ENCODE data around the gene TRIO.

TRIO gene

GRCh38 chr5:14211818-14212803, 69.0 kb downstream of the TRIO start:
- no peak for DNase-seq

GRCh38 chr5:14212838-14213237, 69.7 kb downstream of the TRIO start:
- no peak for DNase-seq

- DNase-seq = no peak
Observed at GRCh38 chr5:14213253-14213652, 70.1 kb downstream of the TRIO start.

- DNase-seq = no peak
Observed at GRCh38 chr5:14213813-14214585, 70.9 kb downstream of the TRIO start.

DNA sequence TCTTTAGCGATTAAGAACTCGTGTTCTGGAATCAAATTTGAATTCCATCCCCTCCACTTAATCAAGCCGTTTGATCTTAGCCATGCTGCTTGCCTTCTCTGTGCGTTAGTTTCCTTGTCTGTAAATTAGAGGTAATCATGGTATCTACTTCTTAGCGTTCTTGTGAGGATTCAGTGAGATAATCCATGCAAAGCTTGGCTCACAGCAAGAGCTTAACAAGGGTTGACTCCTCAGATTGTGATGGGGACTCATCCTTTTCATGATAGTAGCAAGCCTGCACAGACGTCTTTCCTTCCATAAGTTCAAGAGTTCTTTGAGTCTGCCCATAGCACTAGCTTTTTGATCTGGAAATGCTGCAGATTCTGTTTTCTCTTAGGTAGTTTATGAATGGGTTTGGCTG, 72.8 kb downstream of the TRIO start:
- DNase-seq = no peak

- DNase-seq = no peak
Observed at GRCh38 chr5:14216372-14216771, 73.2 kb downstream of the TRIO start.

GRCh38 chr5:14216902-14217301, 73.8 kb downstream of the TRIO start:
- no peak for DNase-seq

DNA sequence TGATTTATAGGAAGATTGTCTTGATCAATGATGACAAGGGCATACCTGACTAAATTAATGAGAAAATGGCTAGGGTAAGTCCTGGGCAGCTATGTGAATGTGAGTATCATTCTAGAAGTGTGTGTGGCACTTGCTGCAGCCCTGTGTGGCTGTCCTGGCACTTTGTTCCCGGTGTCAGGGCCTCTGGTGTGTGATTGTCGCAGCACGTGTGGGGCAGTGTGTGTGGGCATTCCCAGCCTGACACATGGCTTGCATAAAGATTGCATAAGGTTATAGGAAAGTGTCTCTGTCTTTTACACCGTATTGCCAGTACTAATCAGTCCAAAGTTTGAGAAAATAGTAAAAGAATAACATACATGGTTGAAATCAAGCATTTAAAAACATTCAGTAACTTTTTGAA, 74.4 kb downstream of the TRIO start:
- DNase-seq = no peak

- DNase-seq = no peak
Observed at GRCh38 chr5:14218011-14218410, 74.9 kb downstream of the TRIO start.

GRCh38 chr5:14218480-14218879, 75.3 kb downstream of the TRIO start:
- no peak for DNase-seq

- no peak for DNase-seq
Observed at GRCh38 chr5:14218897-14219573, 75.9 kb downstream of the TRIO start.

DNA sequence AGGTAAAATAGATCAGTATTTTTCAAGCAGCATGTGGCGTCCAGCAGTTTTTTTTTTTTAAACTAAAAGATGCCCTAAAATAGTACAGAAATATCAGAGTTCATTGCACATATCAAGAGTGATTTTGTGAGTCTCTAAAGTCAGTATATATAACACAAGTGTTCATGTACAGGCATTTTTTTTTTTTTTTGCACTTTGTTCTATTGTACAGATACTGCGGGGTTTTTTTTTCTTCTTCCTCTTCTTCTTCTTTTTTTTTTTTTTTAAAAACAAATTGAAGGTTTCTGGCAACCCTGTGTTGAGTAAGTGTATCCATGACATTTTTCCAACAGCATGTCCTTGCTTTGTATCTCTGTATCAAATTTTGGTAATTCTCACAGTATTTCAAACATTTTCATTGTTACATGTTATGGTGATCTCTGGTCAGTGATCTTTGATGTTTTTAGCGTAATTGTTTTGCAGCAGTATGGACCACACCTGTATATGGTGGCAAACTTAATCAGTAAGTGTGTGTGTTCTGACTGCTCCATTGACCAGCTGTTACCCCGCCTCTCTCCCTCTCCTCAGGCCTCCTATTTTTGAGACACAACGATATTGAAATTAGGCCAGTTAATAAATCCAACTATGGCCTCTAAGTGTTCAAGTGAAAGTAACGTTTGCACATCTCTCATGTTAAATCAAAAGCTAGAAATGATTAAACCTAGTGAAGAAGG, 76.8 kb downstream of the TRIO start:
- no peak for DNase-seq

- no peak for DNase-seq
Observed at GRCh38 chr5:14220642-14221041, 77.5 kb downstream of the TRIO start.

GRCh38 chr5:14221732-14222131, 78.6 kb downstream of the TRIO start:
- DNase-seq = no peak

GRCh38 chr5:14222206-14222605, 79.1 kb downstream of the TRIO start:
- no peak for DNase-seq

DNA sequence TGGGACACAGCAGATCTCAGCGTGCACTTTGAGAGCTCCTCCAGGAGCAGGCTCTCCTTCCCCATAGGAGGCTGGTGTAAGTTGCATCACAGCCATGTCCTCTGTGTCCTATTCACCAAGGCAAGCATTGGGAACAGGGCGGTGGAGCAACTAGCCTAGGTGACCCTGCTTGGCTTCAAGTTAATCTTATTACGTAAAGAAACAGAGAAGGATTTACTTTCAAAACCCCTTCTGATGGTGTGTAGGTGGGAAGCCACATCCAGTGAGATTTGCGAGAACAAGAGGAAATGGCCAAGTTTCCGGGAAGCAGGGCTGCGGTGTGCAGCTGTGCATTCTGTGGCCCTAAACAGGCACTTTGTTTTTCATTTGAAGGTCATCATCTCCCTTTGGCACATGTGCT, 80.2 kb downstream of the TRIO start:
- no peak for DNase-seq

DNA sequence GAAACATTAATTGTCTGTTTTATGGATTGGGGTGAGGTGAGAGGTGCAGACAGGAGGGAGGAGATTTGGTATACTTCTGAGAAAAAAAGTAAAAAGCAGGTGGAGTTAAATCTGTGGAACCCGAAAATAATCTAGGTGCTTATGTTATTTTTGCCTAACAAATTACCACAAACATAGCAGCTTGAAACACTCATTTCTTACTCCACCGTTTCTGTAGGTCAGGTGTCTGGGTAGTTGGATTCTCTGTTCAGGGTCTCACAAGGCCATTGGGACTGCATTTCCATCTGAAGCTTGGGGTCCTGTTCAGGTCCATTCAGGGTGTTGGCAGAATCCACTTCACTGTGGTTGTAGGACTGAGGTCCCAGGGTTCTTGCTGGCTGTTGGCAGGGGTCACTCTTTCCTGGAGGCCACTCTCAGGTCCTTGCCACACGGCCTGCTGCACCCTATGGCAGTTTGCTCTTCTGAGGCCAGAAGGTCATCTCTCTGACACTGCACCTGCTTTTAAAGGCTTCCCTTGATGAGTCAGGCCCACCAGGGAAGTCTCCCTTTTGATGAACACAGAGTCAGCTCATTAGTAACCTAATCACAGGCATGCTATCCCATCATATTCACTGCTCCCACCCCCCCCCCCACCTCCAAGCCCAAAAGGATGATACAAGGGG, 82.2 kb downstream of the TRIO start:
- DNase-seq = no peak

GRCh38 chr5:14226149-14226548, 83.0 kb downstream of the TRIO start:
- no peak for DNase-seq

GRCh38 chr5:14226554-14226953, 83.4 kb downstream of the TRIO start:
- no peak for DNase-seq

- no peak for DNase-seq
Observed at GRCh38 chr5:14226992-14227391, 83.8 kb downstream of the TRIO start.

DNA sequence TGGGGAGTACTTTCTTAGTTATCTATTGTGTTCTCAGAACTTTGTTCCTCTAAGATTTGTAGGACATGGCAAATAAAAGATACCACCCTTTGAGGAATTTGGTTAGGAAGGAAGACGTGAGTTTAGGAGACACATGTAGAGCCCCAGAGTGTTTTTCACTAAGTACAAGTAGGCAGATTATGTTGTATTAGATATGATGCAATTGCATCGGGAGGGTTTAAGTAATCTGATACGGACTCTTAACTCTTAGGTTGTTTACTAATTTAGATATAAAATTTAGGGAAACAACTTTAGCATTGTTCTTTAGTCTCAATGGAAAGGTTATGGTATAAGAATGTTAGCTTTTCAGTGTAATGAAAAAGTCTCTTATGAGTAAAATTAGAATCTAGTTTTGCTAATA, 84.4 kb downstream of the TRIO start:
- no peak for DNase-seq

DNA sequence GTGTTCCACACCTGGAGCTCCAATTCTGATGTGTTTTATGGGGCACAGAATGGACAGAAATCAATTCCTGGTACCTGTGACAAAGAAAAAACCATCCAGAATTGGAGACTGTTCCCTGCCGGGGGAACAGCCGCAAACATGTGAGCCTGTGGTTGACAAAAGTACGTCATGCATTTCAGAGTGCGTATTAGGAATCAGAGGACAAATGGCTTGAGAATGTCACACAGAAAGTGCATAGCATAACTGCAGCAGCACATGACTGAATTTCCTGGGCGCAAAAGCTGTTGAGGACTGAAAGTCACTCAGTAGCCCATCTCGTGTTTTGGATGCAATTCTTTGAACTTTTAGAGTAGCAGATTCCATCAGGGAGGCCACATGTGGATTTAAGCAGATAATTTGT, 85.1 kb downstream of the TRIO start:
- no peak for DNase-seq
